HFFc6 (cell line): ENCODE results near the gene SPTAN1. TPM values are rescaled to one million over a fixed set of nuclear protein-coding genes. Genes with fewer than 3 reads are reported as not detected.

Experiments used
- DNase-seq: peaks from one replicate; pipeline ENCODE4 v3.0.0-alpha.2; 2018
- H3K27ac Mint-ChIP-seq: 2 replicates; pipeline ENCODE4 v1.8.0; 2020; ENCODE audit warnings: mild to moderate bottlenecking, mixed read lengths
- H3K27me3 Mint-ChIP-seq: 2 replicates; pipeline ENCODE4 v1.8.0; 2021; ENCODE audit warnings: mild to moderate bottlenecking, moderate library complexity, mixed read lengths; ENCODE audit not compliant: insufficient read depth
- H3K36me3 Mint-ChIP-seq: 2 replicates; pipeline ENCODE4 v1.8.0; 2021; ENCODE audit warnings: low read depth, mixed read lengths
- H3K4me1 Mint-ChIP-seq: 2 replicates; pipeline ENCODE4 v1.8.0; 2020; ENCODE audit warnings: low read depth, mixed read lengths
- H3K4me3 Mint-ChIP-seq: 2 replicates; pipeline ENCODE4 v1.8.0; 2020; ENCODE audit warnings: mild to moderate bottlenecking, moderate library complexity, mixed read lengths
- H3K9me3 Mint-ChIP-seq: 2 replicates; pipeline ENCODE4 v1.8.0; 2020; ENCODE audit warnings: mild to moderate bottlenecking, mixed read lengths
- CTCF ChIP-seq: fragments of 200-600 bp; sonication (generic); IDR thresholded peaks from 2 replicates; pipeline ENCODE4 v1.5.0; 2021; ENCODE audit warnings: antibody characterized with exemption, mild to moderate bottlenecking
- total RNA-seq, 6 experiments: library from RNA; stranded (reverse); fragmentation: NEBNext Ultra II Directional; extraction: Animal tissue kit (Norgen Biotek cat#: 25700); gene quantifications; 2 replicates in 1 of 6; 3 replicates in 5 of 6; pipeline ENCODE4 v1.2.3, GENCODE V29; 2021

SPTAN1 gene
- total RNA-seq, 6 experiments from 2014 or later = 316 to 368 (median 327) TPM

- no peak overlapping the region for H3K4me3 Mint-ChIP-seq
- TF ChIP-seq CTCF = no peak
- H3K27me3 Mint-ChIP-seq = peaks cover 2% of the 10 kb centered on the region
- H3K4me1 Mint-ChIP-seq = no peaks in the 10 kb centered on the region; the same call in 1 of the 2 replicates
- no peaks in the 10 kb centered on the region for H3K9me3 Mint-ChIP-seq
- peaks cover 4% of the 10 kb centered on the region; the same call in 1 of the 2 replicates for H3K36me3 Mint-ChIP-seq
- DNase-seq = no peak
- H3K27ac Mint-ChIP-seq = no peak overlapping the region
Measured at GRCh38 chr9:128677794-128678193, 125.4 kb downstream of the SPTAN1 start.

Other genes starting within 250 kb of the SPTAN1 start
- gene TRUB2, start 230.1 kb upstream of the SPTAN1 start, total RNA-seq = 10 to 100 TPM; 27.0 to 38.5 (median 34.3) TPM
- 10 to 100 TPM; 29.8 to 33.3 (median 31.3) TPM for gene COQ4, start 229.7 kb upstream of the SPTAN1 start, total RNA-seq
- 10 to 100 TPM; 21.1 to 31.1 (median 23.2) TPM for gene SLC27A4, start 212.1 kb upstream of the SPTAN1 start, total RNA-seq
- 10 to 100 TPM; 63.8 to 75.5 (median 70.2) TPM for gene URM1, start 181.2 kb upstream of the SPTAN1 start, total RNA-seq
- gene CERCAM, start 131.7 kb upstream of the SPTAN1 start, total RNA-seq = 100 to 1,000 TPM; 125 to 172 (median 136) TPM
- 10 to 100 TPM; 29.5 to 40.8 (median 36.9) TPM for gene ODF2, start 96.6 kb upstream of the SPTAN1 start, total RNA-seq
- 10 to 100 TPM; 22.2 to 26.7 (median 24.7) TPM for gene GLE1, start 47.9 kb upstream of the SPTAN1 start, total RNA-seq
- gene DYNC2I2, start 104.3 kb downstream of the SPTAN1 start, total RNA-seq = 10 to 100 TPM; 34.5 to 51.7 (median 49.9) TPM
- gene SET, start 136.6 kb downstream of the SPTAN1 start, total RNA-seq = 100 to 1,000 TPM; 297 to 358 (median 343) TPM
- gene PKN3, start 149.9 kb downstream of the SPTAN1 start, total RNA-seq = 1 to 10 TPM; 1.9 to 5.6 (median 3.5) TPM
- 10 to 100 TPM; 48.1 to 54.6 (median 53.1) TPM for gene ZDHHC12, start 171.5 kb downstream of the SPTAN1 start, total RNA-seq
- gene ZER1, start 219.3 kb downstream of the SPTAN1 start, total RNA-seq = 10 to 100 TPM; 32.5 to 47.6 (median 37.8) TPM
- gene TBC1D13, start 234.7 kb downstream of the SPTAN1 start, total RNA-seq = 10 to 100 TPM; 28.0 to 34.7 (median 30.3) TPM